Activated T-cell treated with anti-CD3 and anti-CD28 coated beads for 24 hours (primary cell): ENCODE measurements around the gene APC2.

Experiments used
- DNase-seq: peaks from one replicate; pipeline ENCODE4 v3.0.0-alpha.2; 2020; ENCODE audit warnings: low read depth

The APC2 gene

DNA sequence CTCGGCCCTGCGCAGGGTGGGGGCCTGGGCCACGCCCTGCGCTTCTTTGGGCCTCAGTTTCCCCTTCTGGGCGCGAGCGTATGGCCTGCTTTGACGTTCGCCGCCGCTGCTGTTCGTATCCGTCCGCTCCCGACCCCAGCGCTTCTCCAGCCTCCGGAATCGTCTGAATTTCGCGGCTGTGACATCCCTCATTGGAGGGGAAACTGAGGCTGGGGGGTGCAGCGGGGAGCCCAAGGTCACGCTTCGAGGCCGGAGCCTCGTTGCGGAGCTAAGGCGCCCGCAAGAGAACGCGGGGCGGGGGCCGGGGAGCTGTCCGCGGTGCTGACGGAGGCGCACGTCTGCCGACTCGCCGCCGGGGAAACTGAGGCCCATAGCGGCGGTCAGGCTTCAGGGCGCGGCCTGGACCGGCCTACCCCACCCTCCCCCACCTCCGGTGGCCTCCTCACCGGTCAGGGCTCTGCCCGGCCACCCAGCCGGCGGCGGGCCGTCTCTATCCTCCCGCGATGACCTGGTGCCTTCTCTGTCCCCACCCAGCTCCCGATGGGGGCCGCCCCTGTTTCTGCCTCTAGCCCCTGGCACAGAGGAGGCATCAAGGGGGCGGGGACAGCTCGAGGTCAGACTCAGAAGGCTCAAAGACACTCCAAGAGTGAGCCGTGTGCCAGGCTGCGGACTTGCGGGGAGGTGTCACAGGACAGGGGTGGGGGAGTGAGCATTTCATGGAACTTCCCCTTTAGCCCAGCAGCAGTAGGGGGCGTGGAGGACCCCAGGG is 3.0 kb upstream of the APC2 start:
- DNase-seq = no peak

DNA sequence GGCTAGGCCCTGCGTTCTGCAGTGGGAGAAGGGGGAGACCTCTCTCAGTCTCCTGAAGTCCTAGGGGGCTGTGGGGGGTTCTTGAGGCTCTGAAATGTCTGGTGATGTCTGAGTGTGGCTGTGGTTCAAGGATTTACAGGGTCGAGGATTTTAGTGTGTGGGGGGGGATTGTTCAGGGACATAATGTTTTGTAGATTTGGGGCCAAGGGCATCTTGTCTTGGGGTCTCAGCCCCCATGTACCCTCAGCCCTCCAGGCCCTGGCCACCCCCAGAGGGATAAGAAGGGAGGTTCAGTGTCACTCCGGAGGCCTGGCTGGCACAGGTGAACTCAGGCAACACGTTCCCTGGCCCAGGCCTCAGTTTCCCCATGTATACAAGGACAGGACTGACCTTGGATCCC is 2.4 kb upstream of the APC2 start:
- DNase-seq = no peak

DNA sequence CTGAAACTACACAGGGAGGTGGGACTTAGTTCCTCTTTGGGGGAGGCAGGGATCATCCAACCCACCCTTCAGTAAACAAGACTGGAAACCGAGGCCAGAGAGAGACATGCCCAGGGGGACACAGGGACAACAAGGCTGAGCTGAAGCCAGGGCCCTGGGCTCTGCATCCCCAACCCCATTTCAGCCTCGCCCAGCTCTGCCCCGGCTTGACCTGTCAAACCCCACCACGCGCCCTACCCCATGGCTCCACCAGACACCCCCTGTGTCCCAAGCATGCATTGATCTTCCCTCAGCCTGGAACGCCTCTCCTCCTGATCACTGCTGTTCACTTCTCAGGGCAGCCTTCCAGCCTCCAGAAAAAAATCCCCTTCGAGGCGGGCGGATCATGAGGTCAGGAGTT is 2.0 kb upstream of the APC2 start:
- no peak for DNase-seq

DNA sequence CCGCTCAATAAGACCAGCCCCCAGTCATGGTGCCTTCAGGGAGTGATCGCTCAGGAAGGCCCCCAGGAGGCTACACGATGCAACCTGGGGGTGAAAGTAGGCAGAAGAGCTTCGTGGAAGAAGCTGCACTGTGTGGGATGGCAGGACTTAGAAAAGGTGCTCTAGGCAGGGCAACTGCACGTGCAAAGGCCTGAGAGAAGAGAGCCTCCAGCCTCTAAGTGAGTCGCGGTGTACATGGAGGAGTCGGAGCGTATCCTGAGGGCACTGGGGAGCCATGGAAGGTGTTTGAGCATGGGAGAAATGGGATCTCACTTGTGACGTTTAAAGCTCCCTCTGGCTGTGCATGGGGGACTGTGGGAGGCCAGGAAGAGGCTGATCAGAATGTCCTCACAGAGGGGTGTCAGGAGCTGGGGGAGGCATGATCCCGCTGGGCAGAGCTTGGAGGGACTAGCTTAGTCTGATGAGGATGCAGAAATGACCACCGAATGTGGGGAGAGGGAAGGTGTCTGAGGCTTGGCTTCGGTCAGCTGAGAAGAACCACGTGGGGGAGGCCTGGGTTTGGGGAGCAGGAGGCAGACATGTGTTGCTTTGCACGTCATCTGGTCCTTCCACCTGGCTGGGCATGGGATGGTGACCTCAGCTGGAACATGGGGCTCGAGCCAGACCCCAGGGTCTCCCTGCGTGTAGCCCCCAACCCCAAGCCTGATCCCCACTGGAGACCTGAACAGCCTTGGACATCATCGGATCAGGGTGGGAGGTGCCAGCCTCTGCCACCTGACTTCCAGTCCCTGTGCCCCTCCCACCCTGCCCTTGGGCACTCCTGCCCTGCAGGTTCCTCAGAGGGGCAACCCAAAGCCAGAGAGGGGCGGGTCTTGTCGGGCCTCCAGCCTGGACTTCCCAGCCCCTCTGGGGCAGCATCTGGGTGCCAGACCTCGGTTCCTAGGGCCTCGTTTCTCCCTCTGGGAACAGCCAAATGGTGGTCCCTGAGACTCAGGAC is 1.1 kb downstream of the APC2 start:
- no peak for DNase-seq

DNA sequence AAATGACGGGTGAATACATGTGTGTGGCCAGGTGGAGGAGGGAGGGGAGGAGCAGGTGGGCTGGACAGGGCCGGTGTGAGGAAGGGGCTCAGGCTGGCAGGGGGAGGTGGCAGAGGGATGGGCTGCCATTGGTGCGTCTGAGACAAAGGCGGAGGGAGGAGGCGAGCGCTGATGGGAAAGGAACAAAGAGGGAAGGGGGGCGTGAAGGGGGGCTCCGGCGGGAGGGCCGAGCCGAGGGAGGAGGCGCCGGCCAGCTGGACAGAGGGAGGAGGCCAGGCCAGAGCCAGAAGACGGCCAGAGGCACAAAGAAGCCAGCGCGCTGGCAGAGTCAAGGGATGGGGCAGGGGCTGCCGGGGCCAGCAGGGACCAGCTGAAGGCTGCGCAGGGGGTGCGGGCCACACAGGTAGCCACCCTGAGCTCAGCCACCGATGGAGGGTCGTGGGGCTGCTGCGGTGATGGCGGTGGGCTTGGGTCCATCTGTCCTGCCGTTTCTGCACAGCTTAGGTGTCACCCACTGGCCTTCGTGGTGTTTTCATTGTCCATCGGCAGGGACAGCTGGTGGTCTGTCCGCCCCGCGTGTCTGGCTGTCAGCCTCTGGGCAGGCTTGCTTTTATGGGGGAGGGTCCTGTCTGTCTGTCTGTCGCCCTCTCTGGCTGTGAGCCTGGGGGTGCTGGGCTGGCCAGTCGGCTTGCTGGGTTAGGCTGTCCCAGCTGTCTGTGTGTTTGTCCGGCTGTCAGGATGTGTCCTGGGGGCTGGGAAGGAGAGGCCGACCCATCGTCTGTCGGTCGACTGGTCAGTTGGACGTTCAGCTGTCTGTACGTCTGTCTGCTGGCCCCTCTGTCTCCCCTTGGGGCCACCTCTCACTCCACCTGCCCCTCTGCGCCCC is 2.2 kb downstream of the APC2 start:
- DNase-seq = no peak

DNA sequence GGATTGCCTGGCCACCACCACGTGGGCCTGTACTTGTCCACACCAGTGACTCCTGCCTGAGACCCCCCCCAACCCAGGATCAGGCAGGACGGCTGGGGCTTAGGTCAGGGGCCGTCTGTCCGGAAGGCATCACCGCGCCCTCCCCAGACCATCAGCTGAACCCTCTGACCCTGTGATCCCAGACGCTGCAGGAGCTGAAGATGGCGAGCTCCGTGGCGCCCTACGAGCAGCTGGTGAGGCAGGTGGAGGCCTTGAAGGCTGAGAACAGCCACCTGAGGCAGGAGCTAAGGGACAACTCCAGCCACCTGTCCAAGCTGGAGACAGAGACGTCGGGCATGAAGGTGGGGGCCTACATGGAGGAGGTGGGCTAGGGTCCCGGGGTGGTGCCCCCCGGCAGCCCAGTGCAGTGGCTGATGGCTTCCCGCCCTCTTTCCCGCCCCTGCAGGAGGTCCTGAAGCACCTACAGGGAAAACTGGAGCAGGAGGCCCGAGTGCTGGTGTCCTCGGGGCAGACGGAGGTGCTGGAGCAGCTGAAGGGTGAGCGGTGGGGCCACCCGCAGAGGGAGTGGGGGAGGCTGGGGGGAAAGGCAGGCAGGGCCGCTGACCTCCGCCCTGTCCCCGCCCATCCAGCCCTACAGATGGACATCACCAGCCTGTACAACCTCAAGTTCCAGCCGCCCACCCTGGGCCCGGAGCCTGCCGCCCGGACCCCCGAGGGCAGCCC is 3.0 kb downstream of the APC2 start:
- no peak for DNase-seq

DNA sequence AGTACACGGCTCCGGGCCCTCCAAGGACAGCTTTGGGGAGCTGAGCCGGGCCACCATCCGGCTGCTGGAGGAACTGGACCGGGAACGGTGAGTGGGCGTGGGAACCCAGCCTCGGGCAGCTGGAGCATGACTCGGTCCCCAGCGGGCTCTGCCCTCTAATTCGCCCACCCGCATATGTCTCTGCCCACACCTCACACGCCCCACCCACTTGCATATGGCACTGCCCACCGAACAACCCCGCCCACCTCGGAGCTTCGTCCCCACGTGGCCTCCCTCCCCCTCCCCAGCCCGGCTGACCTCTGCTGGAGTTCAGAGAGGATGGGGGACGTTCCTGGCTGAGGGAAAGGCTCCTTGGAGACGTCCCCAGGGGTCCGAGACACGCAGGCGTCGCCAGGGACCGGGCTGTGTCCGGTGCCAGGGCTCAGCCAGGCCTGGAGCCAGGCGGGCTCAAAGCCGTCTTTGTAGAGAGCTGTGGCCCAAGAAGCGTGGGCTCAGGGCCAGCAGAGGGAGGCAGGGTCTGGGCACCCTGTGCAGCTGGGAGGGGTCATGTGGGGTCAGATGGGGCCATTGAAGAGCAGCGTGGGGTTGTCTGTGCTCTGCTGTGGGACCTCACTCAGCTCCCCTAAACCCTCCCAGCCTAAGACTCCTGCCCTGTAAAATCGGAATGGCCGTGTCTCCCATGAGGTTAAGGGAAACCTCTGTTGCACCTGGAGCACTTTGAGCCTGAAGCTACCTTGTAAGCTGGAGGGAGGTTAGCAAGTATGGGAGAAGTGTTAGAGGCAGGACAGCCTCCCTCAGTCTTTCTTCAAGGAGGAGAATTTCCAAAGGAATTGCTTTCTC is 3.8 kb downstream of the APC2 start:
- DNase-seq = no peak

DNA sequence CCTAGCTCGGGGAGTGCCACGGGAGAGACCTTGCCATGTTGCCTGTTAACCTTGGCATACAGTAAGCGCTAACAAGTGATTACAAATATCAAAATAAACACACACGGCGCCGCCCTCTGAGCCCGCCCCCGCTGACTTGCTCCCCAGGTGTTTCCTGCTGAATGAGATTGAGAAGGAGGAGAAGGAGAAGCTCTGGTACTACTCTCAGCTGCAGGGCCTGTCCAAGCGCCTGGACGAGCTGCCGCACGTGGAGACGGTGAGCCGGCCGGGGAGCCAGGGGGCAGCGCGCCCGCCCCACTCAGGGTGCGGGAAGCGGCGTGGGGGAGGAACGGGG is 5.0 kb downstream of the APC2 start:
- DNase-seq = no peak

DNA sequence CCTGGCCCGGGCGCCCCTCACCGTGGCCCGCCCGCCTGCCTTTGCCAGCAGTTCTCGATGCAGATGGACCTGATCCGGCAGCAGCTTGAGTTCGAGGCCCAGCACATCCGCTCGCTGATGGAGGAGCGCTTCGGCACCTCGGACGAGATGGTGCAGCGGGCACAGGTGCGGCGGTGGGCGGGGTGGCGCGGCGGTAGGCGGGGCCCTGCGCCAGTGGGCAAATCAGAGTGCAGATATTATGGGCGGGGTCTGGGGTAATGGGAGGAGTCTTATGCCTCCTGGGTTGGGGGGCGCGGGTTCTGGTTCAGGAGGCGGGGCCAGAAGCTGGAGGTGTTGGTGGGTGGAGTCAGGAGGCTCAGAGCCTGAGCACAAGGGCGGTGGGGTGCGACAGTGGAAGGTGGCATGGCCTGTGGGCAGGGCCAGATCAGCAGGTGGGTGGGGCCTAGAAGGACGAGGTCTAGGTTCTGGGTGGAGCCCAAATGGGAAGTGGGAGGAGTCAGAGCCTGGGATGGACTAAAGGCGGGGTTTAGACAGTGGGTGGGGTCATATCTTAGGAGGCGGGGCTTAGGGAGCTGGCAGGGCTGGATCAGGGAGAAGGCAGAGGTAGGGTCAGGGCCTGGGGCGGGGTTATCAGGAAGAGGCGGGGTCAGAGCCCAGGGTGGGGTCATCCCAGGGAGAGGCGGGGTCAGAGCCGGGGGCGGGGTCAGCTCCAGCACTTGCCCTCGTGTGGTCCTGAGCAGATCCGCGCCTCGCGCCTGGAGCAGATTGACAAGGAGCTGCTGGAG is 5.6 kb downstream of the APC2 start:
- no peak for DNase-seq

DNA sequence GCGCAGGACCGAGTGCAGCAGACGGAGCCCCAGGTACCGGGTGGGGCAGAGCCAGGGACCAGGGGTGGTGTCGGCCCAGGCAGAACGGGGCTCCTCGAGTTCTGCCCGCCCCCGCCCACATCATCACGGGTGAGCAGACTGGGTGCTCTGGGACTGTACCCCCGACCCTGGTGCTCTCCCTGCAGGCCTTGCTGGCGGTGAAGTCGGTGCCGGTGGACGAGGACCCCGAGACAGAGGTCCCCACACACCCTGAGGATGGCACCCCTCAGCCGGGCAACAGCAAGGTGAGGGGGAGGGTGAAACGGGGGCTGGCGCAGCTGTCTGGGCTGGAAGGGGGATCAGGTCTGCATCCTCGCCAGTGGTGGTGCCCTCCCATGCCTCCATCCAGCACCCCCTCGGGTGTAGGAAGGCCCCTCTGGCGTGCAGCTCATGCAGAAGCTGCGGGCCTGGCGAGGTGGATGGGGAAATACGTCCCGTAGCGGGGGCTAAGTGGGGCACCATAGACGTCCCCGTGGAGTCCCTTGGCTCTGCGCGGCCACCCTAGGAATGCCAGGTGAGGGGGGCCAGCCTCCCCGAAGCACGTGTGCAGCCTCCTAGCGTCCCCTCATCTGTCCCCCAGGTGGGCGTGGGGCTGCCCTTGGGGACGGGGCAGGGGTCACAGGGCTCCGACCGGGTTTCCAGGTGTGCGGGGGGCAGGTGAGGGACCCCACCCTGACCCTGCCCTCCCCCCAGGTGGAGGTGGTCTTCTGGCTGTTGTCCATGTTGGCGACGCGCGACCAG is 6.4 kb downstream of the APC2 start:
- no peak for DNase-seq

DNA sequence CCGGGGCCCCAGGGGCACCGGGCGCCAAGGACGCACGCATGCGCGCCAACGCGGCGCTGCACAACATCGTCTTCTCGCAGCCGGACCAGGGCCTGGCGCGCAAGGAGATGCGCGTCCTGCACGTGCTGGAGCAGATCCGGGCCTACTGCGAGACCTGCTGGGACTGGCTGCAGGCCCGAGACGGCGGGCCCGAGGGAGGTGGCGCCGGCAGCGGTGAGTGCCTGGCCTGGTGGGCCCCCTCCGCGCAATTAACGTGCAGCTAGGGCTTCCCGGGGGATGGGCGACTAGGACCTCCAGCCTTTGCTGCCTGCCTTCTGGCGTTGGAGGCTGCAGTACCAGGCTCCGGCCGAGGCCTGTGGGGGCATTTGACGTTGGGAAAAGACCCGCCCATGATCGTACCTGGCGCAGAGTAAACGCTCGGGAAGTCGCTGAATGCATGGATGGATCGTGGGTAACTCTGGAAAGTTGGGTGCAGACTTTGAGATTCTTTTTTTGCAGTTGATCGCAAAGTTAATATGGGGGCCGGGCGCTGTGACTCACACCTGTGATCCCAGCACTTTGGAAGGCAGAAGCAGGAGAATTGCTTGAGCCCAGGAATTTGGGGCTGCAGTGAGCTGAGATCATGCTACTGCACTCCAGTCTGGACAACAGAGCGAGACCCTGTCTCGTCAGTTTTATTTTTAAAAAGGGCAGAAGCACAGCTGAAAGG is 7.3 kb downstream of the APC2 start:
- DNase-seq = no peak

DNA sequence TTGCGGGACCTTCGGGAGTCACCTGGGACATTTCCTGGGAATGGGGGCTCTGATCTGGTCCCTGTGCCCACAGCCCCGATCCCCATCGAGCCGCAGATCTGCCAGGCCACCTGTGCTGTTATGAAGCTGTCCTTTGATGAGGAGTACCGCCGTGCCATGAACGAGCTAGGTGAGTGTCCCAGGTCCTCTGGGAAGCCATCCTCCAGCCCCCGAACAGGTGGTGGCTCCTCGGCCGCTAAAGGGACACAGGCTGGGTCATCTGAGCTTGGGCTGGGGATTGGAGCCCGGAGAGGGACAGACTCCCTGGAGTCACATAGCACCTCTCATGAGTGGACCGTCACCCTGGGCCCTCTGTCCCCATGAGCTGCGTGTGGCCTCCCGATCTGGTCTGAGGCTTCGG is 8.0 kb downstream of the APC2 start:
- DNase-seq = no peak

DNA sequence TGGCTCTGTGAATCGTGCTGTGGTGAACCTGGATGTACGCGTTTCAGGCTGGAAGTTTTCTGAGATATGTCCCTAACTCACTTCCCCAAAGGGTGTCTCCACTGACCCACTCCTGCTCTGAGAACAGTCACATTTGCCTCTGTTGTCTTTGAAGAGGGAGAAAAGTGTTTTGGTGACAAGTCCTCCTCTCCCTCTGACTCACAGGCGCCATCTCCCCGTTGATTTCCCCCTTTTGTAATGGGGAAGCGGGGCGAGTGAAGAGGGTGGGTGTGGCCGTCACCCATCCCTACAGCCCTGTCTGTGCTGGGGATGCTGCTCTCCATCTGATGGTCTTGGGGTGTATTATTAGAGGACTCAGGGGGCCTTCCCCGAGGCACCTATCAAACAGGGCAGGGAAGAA is 9.6 kb downstream of the APC2 start:
- no peak for DNase-seq

DNA sequence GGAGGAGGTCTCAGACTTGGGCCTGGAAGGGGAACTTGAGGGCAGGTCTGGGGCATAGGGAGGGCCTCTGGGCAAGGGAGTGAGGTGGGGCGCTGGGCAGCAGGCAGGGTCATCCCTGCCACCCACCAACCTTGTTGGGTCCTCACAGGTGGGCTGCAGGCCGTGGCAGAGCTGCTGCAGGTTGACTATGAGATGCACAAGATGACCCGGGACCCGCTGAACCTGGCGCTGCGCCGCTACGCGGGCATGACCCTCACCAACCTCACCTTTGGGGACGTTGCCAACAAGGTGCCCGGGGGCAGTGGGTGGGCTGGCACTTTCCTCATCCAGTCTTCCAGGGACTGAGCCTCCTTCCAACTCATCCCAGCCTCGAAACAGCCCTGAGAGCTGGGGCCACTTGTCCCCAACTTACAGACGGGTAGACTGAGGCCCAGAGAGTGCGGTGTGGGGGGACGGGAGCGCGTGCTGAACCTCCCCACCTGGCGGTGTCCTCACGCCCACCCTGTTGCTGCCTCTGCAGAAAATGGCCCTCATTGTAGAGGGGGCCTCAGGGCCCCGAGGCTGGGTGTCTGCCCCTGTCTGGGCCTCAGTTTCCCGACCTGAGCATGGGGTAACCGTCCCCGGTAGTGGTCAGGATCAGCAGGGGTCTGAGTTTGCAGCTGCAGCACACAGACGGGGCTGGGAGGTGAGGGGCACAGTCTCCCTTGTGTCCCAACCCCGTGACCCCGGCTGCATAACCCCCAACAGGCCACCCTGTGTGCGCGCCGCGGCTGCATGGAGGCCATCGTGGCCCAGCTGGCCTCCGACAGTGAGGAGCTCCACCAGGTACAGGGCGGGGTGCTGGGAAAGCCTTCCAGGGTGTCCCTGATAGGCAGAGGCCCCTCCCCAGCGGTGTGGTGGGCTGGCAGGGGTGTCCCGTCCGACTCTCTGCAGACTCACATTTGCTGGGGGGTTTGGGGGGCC is 10.4 kb downstream of the APC2 start:
- DNase-seq = no peak

DNA sequence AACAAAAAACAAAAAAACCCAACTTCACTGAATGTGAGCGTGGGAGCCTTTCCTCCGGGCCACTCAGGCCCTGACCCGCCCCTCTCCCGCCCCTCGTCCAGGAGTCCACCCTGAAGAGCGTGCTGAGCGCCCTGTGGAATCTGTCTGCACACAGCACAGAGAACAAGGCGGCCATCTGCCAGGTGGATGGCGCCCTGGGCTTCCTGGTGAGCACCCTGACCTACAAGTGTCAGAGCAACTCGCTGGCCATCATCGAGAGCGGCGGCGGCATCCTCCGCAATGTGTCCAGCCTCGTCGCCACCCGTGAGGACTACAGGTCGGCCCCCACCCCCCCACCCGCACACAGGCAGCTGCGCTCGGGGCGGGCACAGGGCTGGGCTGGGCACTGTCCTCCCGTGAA is 11.9 kb downstream of the APC2 start:
- no peak for DNase-seq

DNA sequence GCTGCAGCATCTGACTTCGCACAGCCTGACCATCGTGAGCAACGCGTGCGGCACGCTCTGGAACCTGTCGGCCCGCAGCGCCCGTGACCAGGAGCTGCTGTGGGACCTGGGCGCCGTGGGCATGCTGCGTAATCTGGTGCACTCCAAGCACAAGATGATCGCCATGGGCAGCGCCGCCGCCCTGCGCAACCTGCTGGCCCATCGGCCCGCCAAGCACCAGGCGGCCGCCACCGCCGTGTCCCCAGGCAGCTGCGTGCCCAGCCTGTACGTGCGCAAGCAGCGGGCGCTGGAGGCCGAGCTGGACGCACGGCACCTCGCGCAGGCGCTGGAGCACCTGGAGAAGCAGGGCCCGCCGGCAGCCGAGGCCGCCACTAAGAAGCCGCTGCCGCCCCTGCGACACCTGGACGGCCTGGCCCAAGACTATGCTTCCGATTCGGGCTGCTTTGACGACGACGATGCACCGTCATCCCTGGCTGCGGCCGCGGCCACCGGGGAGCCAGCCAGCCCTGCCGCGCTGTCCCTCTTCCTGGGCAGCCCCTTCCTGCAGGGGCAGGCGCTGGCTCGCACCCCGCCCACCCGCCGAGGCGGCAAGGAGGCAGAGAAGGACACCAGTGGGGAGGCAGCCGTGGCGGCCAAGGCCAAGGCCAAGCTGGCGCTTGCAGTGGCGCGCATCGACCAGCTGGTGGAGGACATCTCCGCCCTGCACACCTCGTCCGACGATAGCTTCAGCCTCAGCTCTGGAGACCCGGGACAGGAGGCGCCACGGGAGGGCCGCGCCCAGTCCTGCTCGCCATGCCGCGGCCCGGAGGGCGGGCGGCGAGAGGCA is 15.5 kb downstream of the APC2 start:
- no peak for DNase-seq
